BLaER1 (cell line): Measurements from ENCODE around the gene NAA20.

Experiments
- H3K27ac ChIP-seq: shearing (Covaris generic); formaldehyde crosslinking; 2 replicates; pipeline ENCODE4 v1.8.1; 2022
- H3K27me3 ChIP-seq: shearing (Covaris generic); formaldehyde crosslinking; 2 replicates; pipeline ENCODE4 v1.8.1; 2022
- H3K36me3 ChIP-seq: shearing (Covaris generic); formaldehyde crosslinking; 2 replicates; pipeline ENCODE4 v1.8.1; 2022
- H3K4me1 ChIP-seq: shearing (Covaris generic); formaldehyde crosslinking; 2 replicates; pipeline ENCODE4 v1.8.1; 2022
- H3K4me2 ChIP-seq: shearing (Covaris generic); formaldehyde crosslinking; 2 replicates; pipeline ENCODE4 v1.8.1; 2022
- H3K4me3 ChIP-seq: shearing (Covaris generic); formaldehyde crosslinking; 2 replicates; pipeline ENCODE4 v1.8.1; 2022
- H3K9ac ChIP-seq: shearing (Covaris generic); formaldehyde crosslinking; 2 replicates; pipeline ENCODE4 v1.8.1; 2022
- H3K9me3 ChIP-seq: shearing (Covaris generic); formaldehyde crosslinking; 2 replicates; pipeline ENCODE4 v1.8.1; 2022
- H4K20me1 ChIP-seq: shearing (Covaris generic); formaldehyde crosslinking; 2 replicates; pipeline ENCODE4 v1.8.1; 2022
- Cebpa-rat ChIP-seq: shearing (Covaris generic); IDR thresholded peaks from 2 replicates; pipeline ENCODE4 v1.8.1; 2022

The NAA20 gene

GRCh38 chr20:19990850-19991249 lies 26.3 kb upstream of the NAA20 start:
- Histone ChIP-seq H3K4me3 (no peak overlapping the region), H3K36me3 (peaks cover 10% of the 10 kb centered on the region; the same call in 1 of the 2 replicates), H4K20me1 (no peaks in the 10 kb centered on the region), H3K9ac (no peak overlapping the region), H3K4me1 (peaks cover 42% of the 10 kb centered on the region), H3K27me3 (no peaks in the 10 kb centered on the region), H3K9me3 (no peaks in the 10 kb centered on the region), H3K4me2 (peak overlapping the region; percentile 46), H3K27ac (no peak overlapping the region)
- TF ChIP-seq Cebpa-rat = no peak

- no peak overlapping the region for H3K9ac ChIP-seq
- peak overlapping the region; percentile 46 for H3K4me2 ChIP-seq
- peaks cover 10% of the 10 kb centered on the region; the same call in 1 of the 2 replicates for H3K36me3 ChIP-seq
- H3K27ac ChIP-seq = no peak overlapping the region
- H4K20me1 ChIP-seq = no peaks in the 10 kb centered on the region
- H3K4me3 ChIP-seq = no peak overlapping the region
- H3K9me3 ChIP-seq = no peaks in the 10 kb centered on the region
- no peaks in the 10 kb centered on the region for H3K27me3 ChIP-seq
- TF ChIP-seq Cebpa-rat = no peak
- H3K4me1 ChIP-seq = peaks cover 47% of the 10 kb centered on the region
Measured at GRCh38 chr20:19991308-19991707, 25.9 kb upstream of the NAA20 start.

DNA sequence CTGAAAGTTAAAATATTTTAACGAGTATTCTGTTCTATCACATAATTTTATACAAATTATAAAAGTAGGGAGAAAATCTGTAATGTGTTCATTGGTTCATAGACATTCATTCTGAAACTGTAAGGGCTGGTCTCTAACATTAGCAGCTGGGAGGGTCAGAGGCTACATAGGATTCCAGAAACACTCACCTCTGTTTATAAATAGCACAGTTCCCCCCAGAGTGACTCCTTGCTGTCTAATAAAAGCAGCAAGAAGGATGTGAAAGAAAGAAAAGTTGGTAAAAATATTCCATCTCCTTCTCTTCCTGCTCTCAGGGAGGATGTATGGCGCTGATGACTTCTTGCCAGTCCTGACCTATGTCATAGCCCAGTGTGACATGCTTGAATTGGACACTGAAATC lies 25.3 kb upstream of the NAA20 start:
- Histone ChIP-seq H3K4me3 (no peak overlapping the region), H3K27ac (no peak overlapping the region), H3K4me2 (peak overlapping the region; percentile 46), H4K20me1 (no peaks in the 10 kb centered on the region), H3K36me3 (peaks cover 10% of the 10 kb centered on the region; the same call in 1 of the 2 replicates), H3K27me3 (no peaks in the 10 kb centered on the region), H3K9ac (no peak overlapping the region), H3K4me1 (peaks cover 52% of the 10 kb centered on the region), H3K9me3 (no peaks in the 10 kb centered on the region)
- no peak for TF ChIP-seq Cebpa-rat

- no peak overlapping the region; the same call in 1 of the 2 replicates for H3K9ac ChIP-seq
- peak overlapping the region; percentile 61 for H3K4me2 ChIP-seq
Measured at GRCh38 chr20:19992996-19993908, 23.9 kb upstream of the NAA20 start.

DNA sequence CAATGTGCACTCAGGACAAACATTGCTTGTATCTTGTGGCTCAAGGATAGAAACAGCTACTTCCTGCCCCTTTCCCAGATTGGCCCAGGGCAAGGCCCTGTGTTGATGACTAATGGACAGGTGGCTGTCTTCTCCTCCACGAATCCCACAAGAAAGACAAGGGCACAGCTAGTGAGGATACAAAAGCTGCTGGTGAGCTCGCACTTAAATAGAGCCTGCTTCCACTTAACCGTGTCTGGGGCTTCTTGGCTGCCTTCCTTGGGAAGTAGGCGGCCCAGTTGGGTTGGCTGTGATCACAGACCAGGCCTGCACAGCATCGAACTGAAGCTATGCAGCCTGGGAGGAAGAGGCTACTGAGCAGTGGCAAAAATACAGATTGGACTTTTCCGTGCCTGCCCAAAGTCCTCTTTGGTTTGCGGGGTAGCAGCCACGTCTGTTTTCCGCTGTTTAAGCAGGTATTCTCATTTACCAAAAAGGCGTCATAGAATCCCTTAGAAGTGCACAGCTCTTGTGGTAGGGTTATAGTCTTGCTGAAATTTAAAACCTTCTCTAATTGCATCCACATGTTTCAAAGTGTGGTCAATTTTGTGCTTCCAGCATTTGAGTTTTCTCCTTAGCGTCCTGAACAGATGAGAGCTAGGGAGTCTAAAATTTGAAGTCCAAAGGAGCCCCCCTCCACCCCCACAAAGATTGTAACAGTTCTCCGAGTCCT lies 23.0 kb upstream of the NAA20 start:
- peaks cover 75% of the 10 kb centered on the region for H3K4me1 ChIP-seq
- H3K27ac ChIP-seq = peak overlapping the region; percentile 52
- no peaks in the 10 kb centered on the region for H3K27me3 ChIP-seq
- H3K4me3 ChIP-seq = no peak overlapping the region
- H3K9me3 ChIP-seq = no peaks in the 10 kb centered on the region
- H3K9ac ChIP-seq = peak overlapping the region; percentile 35; the same call in 1 of the 2 replicates
- no peak for TF ChIP-seq Cebpa-rat
- H4K20me1 ChIP-seq = no peaks in the 10 kb centered on the region
- H3K4me2 ChIP-seq = peak overlapping the region; percentile 61
- H3K36me3 ChIP-seq = peaks cover 10% of the 10 kb centered on the region; the same call in 1 of the 2 replicates

More at GRCh38 chr20:19992996-19993908, 23.9 kb upstream of the NAA20 start:
- no peaks in the 10 kb centered on the region for H4K20me1 ChIP-seq
- H3K36me3 ChIP-seq = peaks cover 10% of the 10 kb centered on the region; the same call in 1 of the 2 replicates
- no peaks in the 10 kb centered on the region for H3K27me3 ChIP-seq
- H3K4me3 ChIP-seq = no peak overlapping the region
- TF ChIP-seq Cebpa-rat = no peak
- no peak overlapping the region for H3K27ac ChIP-seq
- no peaks in the 10 kb centered on the region for H3K9me3 ChIP-seq
- H3K4me1 ChIP-seq = peaks cover 66% of the 10 kb centered on the region

- H3K4me2 ChIP-seq = peak overlapping the region; percentile 91
- TF ChIP-seq Cebpa-rat = no peak
Measured at GRCh38 chr20:19995220-19995863, 21.8 kb upstream of the NAA20 start.

GRCh38 chr20:19996222-19996621 lies 20.9 kb upstream of the NAA20 start:
- Histone ChIP-seq H3K9ac (0 out of 2 replicates have a peak overlapping the region, but pooled peaks have one; percentile 44), H4K20me1 (no peaks in the 10 kb centered on the region)
- TF ChIP-seq Cebpa-rat = no peak

More at GRCh38 chr20:19995220-19995863, 21.8 kb upstream of the NAA20 start:
- H3K4me1 ChIP-seq = peaks cover 87% of the 10 kb centered on the region
- no peaks in the 10 kb centered on the region for H3K9me3 ChIP-seq
- no peaks in the 10 kb centered on the region for H4K20me1 ChIP-seq
- H3K36me3 ChIP-seq = peaks cover 4% of the 10 kb centered on the region; the same call in 1 of the 2 replicates
- no peak overlapping the region for H3K4me3 ChIP-seq
- H3K27ac ChIP-seq = no peak overlapping the region
- H3K27me3 ChIP-seq = no peaks in the 10 kb centered on the region
- H3K9ac ChIP-seq = no peak overlapping the region

GRCh38 chr20:19996917-19997316 lies 20.2 kb upstream of the NAA20 start:
- Histone ChIP-seq H3K27ac (peak overlapping the region; percentile 60), H3K4me1 (peaks cover 83% of the 10 kb centered on the region), H3K9me3 (no peaks in the 10 kb centered on the region), H3K36me3 (peaks cover 11% of the 10 kb centered on the region; the same call in 1 of the 2 replicates), H3K9ac (peak overlapping the region; percentile 44; the same call in 1 of the 2 replicates), H3K4me2 (peak overlapping the region; percentile 91), H3K4me3 (peak overlapping the region; percentile 34; the same call in 1 of the 2 replicates), H4K20me1 (no peaks in the 10 kb centered on the region), H3K27me3 (no peaks in the 10 kb centered on the region)
- no peak for TF ChIP-seq Cebpa-rat

More at GRCh38 chr20:19996222-19996621, 20.9 kb upstream of the NAA20 start:
- peaks cover 11% of the 10 kb centered on the region; the same call in 1 of the 2 replicates for H3K36me3 ChIP-seq
- peak overlapping the region; percentile 34; the same call in 1 of the 2 replicates for H3K4me3 ChIP-seq
- peak overlapping the region; percentile 60; the same call in 1 of the 2 replicates for H3K27ac ChIP-seq
- H3K9me3 ChIP-seq = no peaks in the 10 kb centered on the region
- H3K27me3 ChIP-seq = no peaks in the 10 kb centered on the region
- peaks cover 88% of the 10 kb centered on the region for H3K4me1 ChIP-seq
- peak overlapping the region; percentile 91 for H3K4me2 ChIP-seq
